Head of caudate nucleus (tissue), 42 donors: ENCODE data around the gene PUM2.
A peak's percentile ranks its signal among the peaks of the same experiment; 100 is the strongest.

Source experiments
- DNase-seq, 42 donors: peaks; one replicate each; pipeline versions ENCODE4 v3.0.0 to v3.0.0-alpha.2; 2020 to 2021; ENCODE audit warnings: mixed read lengths in 7 of 42
- intact Hi-C: fragments of 100-400 bp; cut with DNase I; formaldehyde crosslinking; loops from one replicate; pipeline ENCODE4 v1.15.0; 2022

The PUM2 gene

GRCh38 chr2:20223407-20224163, 127.1 kb downstream of the PUM2 start:
- peak in 17 of 42 donors; percentile 6 to 61 (median 29) for DNase-seq
- intact Hi-C loops, result no loop called here

GRCh38 chr2:20222769-20223406, 127.8 kb downstream of the PUM2 start:
- DNase-seq, result no peak
- intact Hi-C loops, result no loop called here

GRCh38 chr2:20222014-20222768, 128.5 kb downstream of the PUM2 start:
- no peak for DNase-seq
- intact Hi-C loops, result no loop called here

GRCh38 chr2:20221555-20221973, 129.1 kb downstream of the PUM2 start:
- intact Hi-C loops, result no loop called here
- no peak for DNase-seq

- DNase-seq, result no peak
- intact Hi-C loops, result no loop called here
These were observed 129.7 kb downstream of the PUM2 start for GRCh38 chr2:20220806-20221554.

- intact Hi-C loops, result no loop called here
- DNase-seq, result no peak
These were observed 130.8 kb downstream of the PUM2 start for GRCh38 chr2:20219763-20220380.

GRCh38 chr2:20218331-20219320, 132.0 kb downstream of the PUM2 start:
- intact Hi-C loops, result no loop called here
- no peak for DNase-seq

GRCh38 chr2:20217041-20217970, 133.3 kb downstream of the PUM2 start:
- DNase-seq, result no peak
- intact Hi-C loops, result no loop called here

GRCh38 chr2:20216130-20217025, 134.3 kb downstream of the PUM2 start:
- intact Hi-C loops, result no loop called here
- no peak for DNase-seq

GRCh38 chr2:20215183-20216040, 135.2 kb downstream of the PUM2 start:
- intact Hi-C loops, result no loop called here
- no peak for DNase-seq

- intact Hi-C loops, result no loop called here
- no peak for DNase-seq
These were observed 136.0 kb downstream of the PUM2 start for GRCh38 chr2:20214566-20215182.

- no peak for DNase-seq
These were observed 136.7 kb downstream of the PUM2 start for GRCh38 chr2:20213651-20214565.

GRCh38 chr2:20212871-20213503, 137.7 kb downstream of the PUM2 start:
- DNase-seq, result no peak
- intact Hi-C loops, result no loop called here

More at GRCh38 chr2:20213651-20214565, 136.7 kb downstream of the PUM2 start:
- intact Hi-C loops, result no loop called here
